ENCODE data around the gene FYTTD1. TPM values are rescaled to one million over a fixed set of nuclear protein-coding genes. Genes with fewer than 3 reads are reported as not detected.
A peak's percentile ranks its signal among the peaks of the same experiment; 100 is the strongest.

FYTTD1 gene
- total RNA-seq, 1 donor from 2014 or later = 77.2 TPM

GRCh38 chr3:197801891-197802778, 52.5 kb downstream of the FYTTD1 start:
- peaks cover 39% of the 10 kb centered on the region for H3K4me1 Mint-ChIP-seq (ENCODE audit: low read depth)
- DNase-seq (ENCODE audit: low spot score) = no peak
- no peaks in the 10 kb centered on the region for H3K27me3 Mint-ChIP-seq (ENCODE audit: insufficient read depth)
- H3K4me3 Mint-ChIP-seq = no peak overlapping the region
- peak overlapping the region; percentile 42 for H3K27ac Mint-ChIP-seq
- intact Hi-C loops (cut with micrococcal nuclease) = loop anchor here (1.0 kb wide), 2 partner anchors 9 to 50 kb away; no protein-coding TSS in a partner anchor
- no peaks in the 10 kb centered on the region for H3K9me3 Mint-ChIP-seq
- peaks cover 4% of the 10 kb centered on the region for H3K36me3 Mint-ChIP-seq (ENCODE audit: low read depth)

GRCh38 chr3:197802779-197803459, 53.2 kb downstream of the FYTTD1 start:
- H3K27me3 Mint-ChIP-seq (ENCODE audit: insufficient read depth) = no peaks in the 10 kb centered on the region
- H3K4me3 Mint-ChIP-seq = no peak overlapping the region
- no peak for DNase-seq (ENCODE audit: low spot score)
- H3K9me3 Mint-ChIP-seq = no peaks in the 10 kb centered on the region
- peaks cover 45% of the 10 kb centered on the region for H3K4me1 Mint-ChIP-seq (ENCODE audit: low read depth)
- peak overlapping the region; percentile 27 for H3K27ac Mint-ChIP-seq
- peaks cover 7% of the 10 kb centered on the region for H3K36me3 Mint-ChIP-seq (ENCODE audit: low read depth)
- intact Hi-C loops (cut with micrococcal nuclease) = loop anchor here (1.0 kb wide), 2 partner anchors 10 to 51 kb away; no protein-coding TSS in a partner anchor

- Mint-ChIP-seq H3K4me1 (ENCODE audit: low read depth) (peaks cover 51% of the 10 kb centered on the region), H3K27ac (no peak overlapping the region), H3K4me3 (no peak overlapping the region), H3K27me3 (ENCODE audit: insufficient read depth) (no peaks in the 10 kb centered on the region), H3K9me3 (no peaks in the 10 kb centered on the region), H3K36me3 (ENCODE audit: low read depth) (peaks cover 9% of the 10 kb centered on the region)
- no peak for DNase-seq (ENCODE audit: low spot score)
- intact Hi-C loops (cut with micrococcal nuclease) = no loop called here
Observed at GRCh38 chr3:197804511-197804910, 54.8 kb downstream of the FYTTD1 start.

GRCh38 chr3:197807969-197808587, 58.4 kb downstream of the FYTTD1 start:
- DNase-seq (ENCODE audit: low spot score) = no peak
- peak overlapping the region; percentile 49 for H3K27ac Mint-ChIP-seq
- H3K4me1 Mint-ChIP-seq (ENCODE audit: low read depth) = peaks cover 26% of the 10 kb centered on the region
- H3K27me3 Mint-ChIP-seq (ENCODE audit: insufficient read depth) = no peaks in the 10 kb centered on the region
- H3K4me3 Mint-ChIP-seq = no peak overlapping the region
- no peaks in the 10 kb centered on the region for H3K9me3 Mint-ChIP-seq
- peaks cover 9% of the 10 kb centered on the region for H3K36me3 Mint-ChIP-seq (ENCODE audit: low read depth)
- intact Hi-C loops (cut with micrococcal nuclease) = no loop called here

GRCh38 chr3:197809356-197810020, 59.8 kb downstream of the FYTTD1 start:
- no peaks in the 10 kb centered on the region for H3K9me3 Mint-ChIP-seq
- H3K27me3 Mint-ChIP-seq (ENCODE audit: insufficient read depth) = no peaks in the 10 kb centered on the region
- no peak overlapping the region for H3K4me3 Mint-ChIP-seq
- intact Hi-C loops (cut with micrococcal nuclease) = no loop called here
- H3K36me3 Mint-ChIP-seq (ENCODE audit: low read depth) = peaks cover 11% of the 10 kb centered on the region
- H3K27ac Mint-ChIP-seq = no peak overlapping the region
- DNase-seq (ENCODE audit: low spot score) = no peak
- H3K4me1 Mint-ChIP-seq (ENCODE audit: low read depth) = peaks cover 23% of the 10 kb centered on the region

- Mint-ChIP-seq H3K36me3 (ENCODE audit: low read depth) (peaks cover 9% of the 10 kb centered on the region), H3K4me3 (no peak overlapping the region), H3K4me1 (ENCODE audit: low read depth) (peaks cover 23% of the 10 kb centered on the region), H3K27me3 (ENCODE audit: insufficient read depth) (no peaks in the 10 kb centered on the region), H3K9me3 (no peaks in the 10 kb centered on the region), H3K27ac (no peak overlapping the region)
- no peak for DNase-seq (ENCODE audit: low spot score)
- intact Hi-C loops (cut with micrococcal nuclease) = no loop called here
Observed at GRCh38 chr3:197810901-197811300, 61.2 kb downstream of the FYTTD1 start.

GRCh38 chr3:197811343-197811742, 61.7 kb downstream of the FYTTD1 start:
- Mint-ChIP-seq H3K27ac (no peak overlapping the region), H3K36me3 (ENCODE audit: low read depth) (peaks cover 8% of the 10 kb centered on the region), H3K4me1 (ENCODE audit: low read depth) (peaks cover 23% of the 10 kb centered on the region), H3K27me3 (ENCODE audit: insufficient read depth) (no peaks in the 10 kb centered on the region), H3K9me3 (no peaks in the 10 kb centered on the region), H3K4me3 (no peak overlapping the region)
- intact Hi-C loops (cut with micrococcal nuclease) = no loop called here
- DNase-seq (ENCODE audit: low spot score) = no peak

GRCh38 chr3:197814372-197814771, 64.7 kb downstream of the FYTTD1 start:
- Mint-ChIP-seq H3K36me3 (ENCODE audit: low read depth) (peaks cover 5% of the 10 kb centered on the region), H3K4me3 (no peak overlapping the region), H3K4me1 (ENCODE audit: low read depth) (peaks cover 5% of the 10 kb centered on the region), H3K27me3 (ENCODE audit: insufficient read depth) (no peaks in the 10 kb centered on the region), H3K9me3 (no peaks in the 10 kb centered on the region), H3K27ac (no peak overlapping the region)
- intact Hi-C loops (cut with micrococcal nuclease) = no loop called here
- no peak for DNase-seq (ENCODE audit: low spot score)

- Mint-ChIP-seq H3K27ac (no peak overlapping the region), H3K36me3 (ENCODE audit: low read depth) (peaks cover 11% of the 10 kb centered on the region), H3K27me3 (ENCODE audit: insufficient read depth) (no peaks in the 10 kb centered on the region), H3K4me3 (no peak overlapping the region), H3K4me1 (ENCODE audit: low read depth) (no peaks in the 10 kb centered on the region), H3K9me3 (no peaks in the 10 kb centered on the region)
- no peak for DNase-seq (ENCODE audit: low spot score)
- intact Hi-C loops (cut with micrococcal nuclease) = no loop called here
Observed at GRCh38 chr3:197820550-197821335, 71.1 kb downstream of the FYTTD1 start.

GRCh38 chr3:197829397-197830045, 79.8 kb downstream of the FYTTD1 start:
- intact Hi-C loops (cut with micrococcal nuclease) = no loop called here
- H3K27me3 Mint-ChIP-seq (ENCODE audit: insufficient read depth) = no peaks in the 10 kb centered on the region
- no peak for DNase-seq (ENCODE audit: low spot score)
- H3K4me1 Mint-ChIP-seq (ENCODE audit: low read depth) = peaks cover 4% of the 10 kb centered on the region
- peaks cover 31% of the 10 kb centered on the region for H3K36me3 Mint-ChIP-seq (ENCODE audit: low read depth)
- H3K4me3 Mint-ChIP-seq = no peak overlapping the region
- H3K9me3 Mint-ChIP-seq = no peaks in the 10 kb centered on the region
- H3K27ac Mint-ChIP-seq = no peak overlapping the region

GRCh38 chr3:197830308-197830966, 80.8 kb downstream of the FYTTD1 start:
- H3K9me3 Mint-ChIP-seq = no peaks in the 10 kb centered on the region
- no peak overlapping the region for H3K4me3 Mint-ChIP-seq
- intact Hi-C loops (cut with micrococcal nuclease) = no loop called here
- no peak overlapping the region for H3K27ac Mint-ChIP-seq
- H3K36me3 Mint-ChIP-seq (ENCODE audit: low read depth) = peaks cover 33% of the 10 kb centered on the region
- DNase-seq (ENCODE audit: low spot score) = no peak
- peaks cover 8% of the 10 kb centered on the region for H3K4me1 Mint-ChIP-seq (ENCODE audit: low read depth)
- H3K27me3 Mint-ChIP-seq (ENCODE audit: insufficient read depth) = no peaks in the 10 kb centered on the region

Measured in activated T-helper 1 cell treated with anti-CD3 and anti-CD28 coated beads, Interleukin-12 subunit alpha, Interleukin-12 subunit beta, Interleukin-2, Interleukin-4 antibody, amounts not matched to agents 30 ng/mL and 10 ng/mL and 1 ng/mL, durations not matched to agents 14 hours and 24 hours and 36 hours (primary cell).